ENCODE results near the gene CYP4A22.
"Not testable (repeated sequence)": the region's sequence is repeated elsewhere in the genome, so short reads cannot be mapped to it uniquely, and the experiment has no call there.

The CYP4A22 gene

GRCh38 chr1:47137198-47137597 is at the start of gene CYP4A22:
CYP4A22 (plus strand) TSS chr1:47137441; CDS start chr1:47137486, 45 bp downstream.
- DNase-seq: no peak

GRCh38 chr1:47089356-47089755 is 47.9 kb upstream of the CYP4A22 start:
- not testable (repeated sequence) for DNase-seq

- DNase-seq: not testable (repeated sequence)
Observed at GRCh38 chr1:47091476-47091875, 45.8 kb upstream of the CYP4A22 start.

GRCh38 chr1:47104816-47105215 is 32.4 kb upstream of the CYP4A22 start:
- DNase-seq: no peak

GRCh38 chr1:47106792-47107191 is 30.4 kb upstream of the CYP4A22 start:
- DNase-seq: no peak

- not testable (repeated sequence) for DNase-seq
Observed at GRCh38 chr1:47107851-47108574, 29.2 kb upstream of the CYP4A22 start.

GRCh38 chr1:47109482-47109881 is 27.8 kb upstream of the CYP4A22 start:
- not testable (repeated sequence) for DNase-seq

- DNase-seq: no peak
Observed at GRCh38 chr1:47113178-47113577, 24.1 kb upstream of the CYP4A22 start.

GRCh38 chr1:47121039-47121438 is 16.2 kb upstream of the CYP4A22 start:
- not testable (repeated sequence) for DNase-seq

GRCh38 chr1:47124834-47125233 is 12.4 kb upstream of the CYP4A22 start:
- not testable (repeated sequence) for DNase-seq

- DNase-seq: not testable (repeated sequence)
Observed at GRCh38 chr1:47126997-47127396, 10.2 kb upstream of the CYP4A22 start.

- DNase-seq: no peak
Observed at GRCh38 chr1:47128221-47128620, 9.0 kb upstream of the CYP4A22 start.

- not testable (repeated sequence) for DNase-seq
Observed at GRCh38 chr1:47128854-47129253, 8.4 kb upstream of the CYP4A22 start.

GRCh38 chr1:47129489-47130230 is 7.6 kb upstream of the CYP4A22 start:
- DNase-seq: not testable (repeated sequence)

GRCh38 chr1:47132665-47133064 is 4.6 kb upstream of the CYP4A22 start:
- not testable (repeated sequence) for DNase-seq

GRCh38 chr1:47137925-47138615 is 829 bp downstream of the CYP4A22 start:
- no peak for DNase-seq

GRCh38 chr1:47140358-47140757 is 3.1 kb downstream of the CYP4A22 start:
- not testable (repeated sequence) for DNase-seq

- DNase-seq: not testable (repeated sequence)
Observed at GRCh38 chr1:47143654-47144053, 6.4 kb downstream of the CYP4A22 start.

GRCh38 chr1:47146495-47146894 is 9.3 kb downstream of the CYP4A22 start:
- DNase-seq: not testable (repeated sequence)

GRCh38 chr1:47147047-47147785 is 10.0 kb downstream of the CYP4A22 start:
- DNase-seq: no peak

- not testable (repeated sequence) for DNase-seq
Observed at GRCh38 chr1:47149162-47149561, 11.9 kb downstream of the CYP4A22 start.

- not testable (repeated sequence) for DNase-seq
Observed at GRCh38 chr1:47156457-47156856, 19.2 kb downstream of the CYP4A22 start.

GRCh38 chr1:47157957-47158356 is 20.7 kb downstream of the CYP4A22 start:
- not testable (repeated sequence) for DNase-seq

Data from right hindlimb (tissue), 1 donor.